ENCODE data around the gene RANBP17.
"Not testable (repeated sequence)": the region's sequence is repeated elsewhere in the genome, so short reads cannot be mapped to it uniquely, and the experiment has no call there.

Gene RANBP17

GRCh38 chr5:170867825-170868224 lies 6.0 kb downstream of the RANBP17 start:
- DNase-seq (ENCODE audit: low spot score) = no peak

GRCh38 chr5:170870390-170870789 lies 8.6 kb downstream of the RANBP17 start:
- DNase-seq (ENCODE audit: low spot score) = not testable (repeated sequence)

- DNase-seq (ENCODE audit: low spot score) = no peak
Observed at GRCh38 chr5:170874017-170874416, 12.2 kb downstream of the RANBP17 start.

GRCh38 chr5:170875811-170876210 lies 14.0 kb downstream of the RANBP17 start:
- no peak for DNase-seq (ENCODE audit: low spot score)

GRCh38 chr5:170880084-170880483 lies 18.3 kb downstream of the RANBP17 start:
- no peak for DNase-seq (ENCODE audit: low spot score)

GRCh38 chr5:170882345-170882744 lies 20.5 kb downstream of the RANBP17 start:
- no peak for DNase-seq (ENCODE audit: low spot score)

GRCh38 chr5:170885256-170885655 lies 23.4 kb downstream of the RANBP17 start:
- DNase-seq (ENCODE audit: low spot score) = no peak

- no peak for DNase-seq (ENCODE audit: low spot score)
Observed at GRCh38 chr5:170885809-170886208, 24.0 kb downstream of the RANBP17 start.

- DNase-seq (ENCODE audit: low spot score) = no peak
Observed at GRCh38 chr5:170886210-170886894, 24.5 kb downstream of the RANBP17 start.

- no peak for DNase-seq (ENCODE audit: low spot score)
Observed at GRCh38 chr5:170892196-170892595, 30.4 kb downstream of the RANBP17 start.

GRCh38 chr5:170894665-170895064 lies 32.8 kb downstream of the RANBP17 start:
- no peak for DNase-seq (ENCODE audit: low spot score)

GRCh38 chr5:170896779-170897178 lies 35.0 kb downstream of the RANBP17 start:
- DNase-seq (ENCODE audit: low spot score) = peak; percentile 45

GRCh38 chr5:170903075-170903474 lies 41.3 kb downstream of the RANBP17 start:
- no peak for DNase-seq (ENCODE audit: low spot score)

- no peak for DNase-seq (ENCODE audit: low spot score)
Observed at GRCh38 chr5:170907758-170908157, 45.9 kb downstream of the RANBP17 start.

- DNase-seq (ENCODE audit: low spot score) = no peak
Observed at GRCh38 chr5:170913573-170913972, 51.8 kb downstream of the RANBP17 start.

- no peak for DNase-seq (ENCODE audit: low spot score)
Observed at GRCh38 chr5:170917113-170917512, 55.3 kb downstream of the RANBP17 start.

GRCh38 chr5:170920196-170920595 lies 58.4 kb downstream of the RANBP17 start:
- DNase-seq (ENCODE audit: low spot score) = no peak

GRCh38 chr5:170922331-170922730 lies 60.5 kb downstream of the RANBP17 start:
- not testable (repeated sequence) for DNase-seq (ENCODE audit: low spot score)

- no peak for DNase-seq (ENCODE audit: low spot score)
Observed at GRCh38 chr5:170923910-170924620, 62.2 kb downstream of the RANBP17 start.

- not testable (repeated sequence) for DNase-seq (ENCODE audit: low spot score)
Observed at GRCh38 chr5:170935534-170936218, 73.9 kb downstream of the RANBP17 start.

GRCh38 chr5:170937072-170937471 lies 75.3 kb downstream of the RANBP17 start:
- no peak for DNase-seq (ENCODE audit: low spot score)

GRCh38 chr5:170937914-170938313 lies 76.1 kb downstream of the RANBP17 start:
- no peak for DNase-seq (ENCODE audit: low spot score)

GRCh38 chr5:170939178-170939577 lies 77.4 kb downstream of the RANBP17 start:
- DNase-seq (ENCODE audit: low spot score) = no peak

Measured in globus pallidus (tissue), 1 donor.